ENCODE measurements around the gene SP2.

SP2 gene

GRCh38 chr17:47924785-47925677 lies 29.0 kb downstream of the SP2 start:
- no peak for DNase-seq (ENCODE audit: low read depth)
- no peak overlapping the region for H3K4me3 ChIP-seq (replicated peaks; ENCODE audit: low read depth, low read length)
- no peak for TF ChIP-seq CTCF (IDR thresholded peaks at IDR 0.05; ENCODE audit: low read length, missing control alignments)

GRCh38 chr17:47925678-47925988 lies 29.6 kb downstream of the SP2 start:
- no peak for DNase-seq (ENCODE audit: low read depth)
- no peak overlapping the region for H3K4me3 ChIP-seq (replicated peaks; ENCODE audit: low read depth, low read length)
- no peak for TF ChIP-seq CTCF (IDR thresholded peaks at IDR 0.05; ENCODE audit: low read length, missing control alignments)

- DNase-seq (ENCODE audit: low read depth): no peak
- no peak overlapping the region for H3K4me3 ChIP-seq (replicated peaks; ENCODE audit: low read depth, low read length)
- TF ChIP-seq CTCF (IDR thresholded peaks at IDR 0.05; ENCODE audit: low read length, missing control alignments): no peak
Measured at GRCh38 chr17:47927821-47928400, 31.9 kb downstream of the SP2 start.

GRCh38 chr17:47928415-47928814 lies 32.4 kb downstream of the SP2 start:
- no peak for DNase-seq (ENCODE audit: low read depth)
- H3K4me3 ChIP-seq (replicated peaks; ENCODE audit: low read depth, low read length): no peak overlapping the region
- TF ChIP-seq CTCF (IDR thresholded peaks at IDR 0.05; ENCODE audit: low read length, missing control alignments): no peak

- DNase-seq (ENCODE audit: low read depth): no peak
- H3K4me3 ChIP-seq (replicated peaks; ENCODE audit: low read depth, low read length): no peak overlapping the region
- TF ChIP-seq CTCF (IDR thresholded peaks at IDR 0.05; ENCODE audit: low read length, missing control alignments): no peak
Measured at GRCh38 chr17:47929218-47930000, 33.4 kb downstream of the SP2 start.

GRCh38 chr17:47931848-47932247 lies 35.8 kb downstream of the SP2 start:
- DNase-seq (ENCODE audit: low read depth): no peak
- TF ChIP-seq CTCF (IDR thresholded peaks at IDR 0.05; ENCODE audit: low read length, missing control alignments): no peak
- no peak overlapping the region for H3K4me3 ChIP-seq (replicated peaks; ENCODE audit: low read depth, low read length)
